Stimulated activated CD4-positive, alpha-beta T cell treated with anti-CD3 and anti-CD28 coated beads, Interleukin-4, amount 100 ng/mL, for 48 hours (primary cell): ENCODE measurements around the gene PIGZ.

Experiments used
- DNase-seq, 2 donors: peaks; one replicate each; pipeline ENCODE4 v3.0.0-alpha.2; 2020; ENCODE audit warnings: low read depth in 2 of 2

The PIGZ gene

DNA sequence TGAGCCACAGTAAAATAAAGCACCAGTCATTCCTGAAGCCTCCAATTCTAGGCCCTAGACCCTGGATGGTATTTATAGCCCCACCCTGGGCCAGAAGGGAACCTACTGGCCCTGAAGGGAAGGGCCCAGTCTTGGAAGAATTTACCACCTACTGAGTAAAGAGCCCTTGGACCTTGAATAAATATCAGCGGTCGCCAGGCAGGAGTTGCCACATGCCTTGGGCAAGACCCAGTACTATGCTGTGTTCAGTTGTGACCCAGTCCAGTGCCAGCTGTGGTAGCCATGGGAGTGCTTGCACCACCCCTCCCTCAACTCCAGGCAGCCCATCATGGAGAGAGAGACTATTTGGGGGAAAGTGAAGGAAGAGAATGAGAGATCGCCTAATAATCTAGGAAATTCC, 53.3 kb downstream of the PIGZ start:
- no peak for DNase-seq

DNA sequence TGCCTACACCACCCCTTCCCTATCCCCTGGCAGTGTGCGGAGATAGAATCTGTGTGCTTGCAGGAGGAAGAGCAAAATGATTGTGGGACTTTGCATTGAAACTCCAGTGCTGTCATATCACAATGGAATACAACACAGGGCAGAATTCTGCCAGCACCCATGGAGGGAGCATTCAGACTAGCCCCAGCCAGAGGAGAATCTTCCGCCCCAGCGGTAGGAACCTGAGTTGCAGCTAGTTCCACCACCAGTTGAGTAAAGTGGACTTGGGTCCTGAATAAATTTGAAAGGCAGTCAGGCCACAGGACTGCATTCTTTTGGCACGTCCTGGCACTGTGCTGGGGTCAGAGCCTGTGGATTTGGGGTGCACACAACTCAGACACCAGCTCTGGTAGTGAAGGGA, 53.8 kb downstream of the PIGZ start:
- DNase-seq: no peak

DNA sequence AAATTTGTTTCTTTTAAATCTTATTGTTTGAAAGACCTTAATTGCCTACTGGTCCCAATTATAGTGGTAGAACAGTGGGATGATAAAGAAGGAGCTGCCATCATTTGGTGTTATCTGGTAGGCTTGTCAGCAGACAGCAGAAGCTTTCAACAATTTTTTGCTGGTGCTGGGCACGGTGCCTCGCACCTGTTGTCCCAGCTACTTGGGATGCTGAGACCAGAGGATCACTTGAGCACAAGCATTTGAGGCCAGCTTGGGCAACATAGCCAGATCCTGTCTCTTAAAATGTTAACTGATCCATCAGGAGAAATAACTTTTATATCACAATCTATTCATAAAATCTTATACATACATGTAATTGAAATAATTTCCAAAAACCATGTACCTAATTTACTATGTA, 64.9 kb downstream of the PIGZ start:
- DNase-seq: no peak

DNA sequence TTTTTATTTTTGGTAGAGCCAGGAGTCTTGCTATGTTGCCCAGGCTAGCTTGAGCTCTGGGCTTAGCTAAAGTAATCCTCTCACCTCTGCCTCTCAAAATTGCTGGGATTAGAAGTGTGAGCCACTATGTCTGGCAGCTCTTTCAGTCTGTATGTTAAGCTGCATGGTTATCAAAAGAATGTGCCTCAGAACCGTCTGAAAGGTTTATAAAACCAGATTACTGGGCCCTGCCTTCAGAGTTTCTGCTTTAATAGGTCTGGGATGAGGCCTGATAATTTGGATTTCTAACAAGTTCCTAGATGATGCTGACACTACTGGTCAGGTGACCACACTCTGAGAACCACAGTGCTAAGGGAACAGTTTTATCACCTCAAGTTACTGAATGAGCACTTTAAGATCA, 66.3 kb downstream of the PIGZ start:
- no peak for DNase-seq

DNA sequence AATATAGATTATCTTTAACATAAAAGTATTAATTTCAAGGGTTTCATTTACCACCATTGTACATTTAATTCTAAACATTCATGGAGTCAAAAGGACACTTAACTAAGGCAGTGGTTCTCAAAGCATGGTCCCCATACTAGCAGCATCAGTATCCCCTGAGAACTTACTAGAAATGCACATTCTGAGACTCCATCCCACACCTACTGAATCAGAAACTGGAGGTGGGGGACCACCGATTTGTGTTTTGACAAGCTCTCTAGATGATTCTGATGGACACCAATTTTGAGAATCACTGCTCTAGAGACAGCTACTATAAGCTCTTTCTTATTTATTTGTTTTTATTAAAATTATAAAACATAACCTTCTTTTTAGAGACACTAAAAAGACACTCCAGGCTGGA, 66.9 kb downstream of the PIGZ start:
- no peak for DNase-seq
